Measurements from ENCODE around the gene C1QTNF9B.
"Not testable (repeated sequence)": the region's sequence is repeated elsewhere in the genome, so short reads cannot be mapped to it uniquely, and the experiment has no call there.

C1QTNF9B gene

DNA sequence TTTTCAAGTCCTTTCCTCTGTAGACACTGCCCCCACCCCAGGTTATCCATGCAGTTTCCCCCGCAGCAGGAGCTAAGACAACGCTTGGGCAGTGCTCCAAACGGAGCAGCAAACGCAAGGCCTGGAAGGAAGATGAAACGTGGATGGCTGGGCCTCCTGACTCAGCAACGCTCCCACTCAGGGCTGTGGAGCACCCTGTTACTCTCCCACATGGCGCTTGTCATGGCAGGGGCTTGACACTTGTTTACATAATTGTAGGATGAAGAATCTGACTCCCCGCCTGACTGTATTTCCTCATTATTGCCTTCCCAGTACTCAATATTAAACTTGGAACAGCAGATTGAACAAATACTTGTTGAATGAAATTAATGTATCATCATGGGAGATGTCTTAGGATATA, 799 bp upstream of the C1QTNF9B start:
- H3K27ac ChIP-seq (replicated peaks), result no peak overlapping the region
- H3K27me3 ChIP-seq (ENCODE audit: insufficient read depth, poor library complexity, severe bottlenecking), result peaks cover 9% of the 10 kb centered on the region
- no peak for DNase-seq (ENCODE audit: low read depth in 1 of 2, low spot score in 1 of 2)
- TF ChIP-seq SPI1 (IDR thresholded peaks at IDR 0.05; ENCODE audit: borderline replicate concordance, low read depth) (no peak), POLR2AphosphoS5 (IDR thresholded peaks at IDR 0.05; ENCODE audit: low read depth) (no peak), GABPA (IDR thresholded peaks at IDR 0.05; ENCODE audit: low read depth) (no peak), REST (IDR thresholded peaks at IDR 0.05; ENCODE audit: insufficient replicate concordance, low read depth) (no peak)
- TF ChIP-seq, protein P1, sequence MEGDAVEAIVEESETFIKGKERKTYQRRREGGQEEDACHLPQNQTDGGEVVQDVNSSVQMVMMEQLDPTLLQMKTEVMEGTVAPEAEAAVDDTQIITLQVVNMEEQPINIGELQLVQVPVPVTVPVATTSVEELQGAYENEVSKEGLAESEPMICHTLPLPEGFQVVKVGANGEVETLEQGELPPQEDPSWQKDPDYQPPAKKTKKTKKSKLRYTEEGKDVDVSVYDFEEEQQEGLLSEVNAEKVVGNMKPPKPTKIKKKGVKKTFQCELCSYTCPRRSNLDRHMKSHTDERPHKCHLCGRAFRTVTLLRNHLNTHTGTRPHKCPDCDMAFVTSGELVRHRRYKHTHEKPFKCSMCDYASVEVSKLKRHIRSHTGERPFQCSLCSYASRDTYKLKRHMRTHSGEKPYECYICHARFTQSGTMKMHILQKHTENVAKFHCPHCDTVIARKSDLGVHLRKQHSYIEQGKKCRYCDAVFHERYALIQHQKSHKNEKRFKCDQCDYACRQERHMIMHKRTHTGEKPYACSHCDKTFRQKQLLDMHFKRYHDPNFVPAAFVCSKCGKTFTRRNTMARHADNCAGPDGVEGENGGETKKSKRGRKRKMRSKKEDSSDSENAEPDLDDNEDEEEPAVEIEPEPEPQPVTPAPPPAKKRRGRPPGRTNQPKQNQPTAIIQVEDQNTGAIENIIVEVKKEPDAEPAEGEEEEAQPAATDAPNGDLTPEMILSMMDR (IDR thresholded peaks at IDR 0.05; ENCODE audit: insufficient read depth, low read length), result no peak
- no peak overlapping the region for H3K4me3 ChIP-seq (replicated peaks; ENCODE audit: insufficient read depth, low read length)

DNA sequence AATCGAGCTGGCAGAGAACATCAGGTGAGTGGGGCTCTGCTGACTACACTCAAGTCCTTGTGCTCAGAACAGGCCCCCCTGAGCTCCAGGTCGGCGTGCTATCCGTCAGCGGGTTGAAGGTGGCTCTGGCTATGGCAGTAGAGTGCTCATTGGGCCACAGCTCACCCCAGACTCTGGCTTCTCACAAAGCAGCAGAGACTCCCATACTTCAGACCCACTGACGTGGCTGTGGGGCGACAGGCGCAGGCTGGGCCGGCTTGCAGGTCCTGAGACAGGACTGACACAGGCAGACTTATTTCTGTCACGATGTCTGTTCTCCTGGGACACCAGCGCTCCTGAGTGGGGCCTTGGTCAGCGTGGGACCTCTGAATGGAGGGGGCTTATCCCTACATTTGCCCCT, 2.6 kb downstream of the C1QTNF9B start:
- H3K4me3 ChIP-seq (replicated peaks; ENCODE audit: insufficient read depth, low read length); DNase-seq (ENCODE audit: low read depth in 1 of 2, low spot score in 1 of 2); H3K27ac ChIP-seq (replicated peaks); H3K27me3 ChIP-seq (ENCODE audit: insufficient read depth, poor library complexity, severe bottlenecking): not testable (repeated sequence)

GRCh38 chr13:23893791-23894190, 3.5 kb downstream of the C1QTNF9B start:
- not testable (repeated sequence) for H3K4me3 ChIP-seq (replicated peaks; ENCODE audit: insufficient read depth, low read length)

GRCh38 chr13:23889615-23890607, 7.4 kb downstream of the C1QTNF9B start:
- TF ChIP-seq REST (IDR thresholded peaks at IDR 0.05; ENCODE audit: insufficient replicate concordance, low read depth) (no peak), SPI1 (IDR thresholded peaks at IDR 0.05; ENCODE audit: borderline replicate concordance, low read depth) (0 out of 2 replicates have a peak, but pooled peaks have one; percentile 1)
- Histone ChIP-seq H3K4me3 (replicated peaks; ENCODE audit: insufficient read depth, low read length) (peak overlapping the region; percentile 98), H3K27me3 (ENCODE audit: insufficient read depth, poor library complexity, severe bottlenecking) (no peaks in the 10 kb centered on the region), H3K27ac (replicated peaks) (peak overlapping the region; percentile 76)
- peak in 1 of 2 experiments; percentile 15 for DNase-seq (ENCODE audit: low read depth in 1 of 2, low spot score in 1 of 2)

More at GRCh38 chr13:23893791-23894190, 3.5 kb downstream of the C1QTNF9B start:
- not testable (repeated sequence) for H3K27me3 ChIP-seq (ENCODE audit: insufficient read depth, poor library complexity, severe bottlenecking); DNase-seq (ENCODE audit: low read depth in 1 of 2, low spot score in 1 of 2); H3K27ac ChIP-seq (replicated peaks)

DNA sequence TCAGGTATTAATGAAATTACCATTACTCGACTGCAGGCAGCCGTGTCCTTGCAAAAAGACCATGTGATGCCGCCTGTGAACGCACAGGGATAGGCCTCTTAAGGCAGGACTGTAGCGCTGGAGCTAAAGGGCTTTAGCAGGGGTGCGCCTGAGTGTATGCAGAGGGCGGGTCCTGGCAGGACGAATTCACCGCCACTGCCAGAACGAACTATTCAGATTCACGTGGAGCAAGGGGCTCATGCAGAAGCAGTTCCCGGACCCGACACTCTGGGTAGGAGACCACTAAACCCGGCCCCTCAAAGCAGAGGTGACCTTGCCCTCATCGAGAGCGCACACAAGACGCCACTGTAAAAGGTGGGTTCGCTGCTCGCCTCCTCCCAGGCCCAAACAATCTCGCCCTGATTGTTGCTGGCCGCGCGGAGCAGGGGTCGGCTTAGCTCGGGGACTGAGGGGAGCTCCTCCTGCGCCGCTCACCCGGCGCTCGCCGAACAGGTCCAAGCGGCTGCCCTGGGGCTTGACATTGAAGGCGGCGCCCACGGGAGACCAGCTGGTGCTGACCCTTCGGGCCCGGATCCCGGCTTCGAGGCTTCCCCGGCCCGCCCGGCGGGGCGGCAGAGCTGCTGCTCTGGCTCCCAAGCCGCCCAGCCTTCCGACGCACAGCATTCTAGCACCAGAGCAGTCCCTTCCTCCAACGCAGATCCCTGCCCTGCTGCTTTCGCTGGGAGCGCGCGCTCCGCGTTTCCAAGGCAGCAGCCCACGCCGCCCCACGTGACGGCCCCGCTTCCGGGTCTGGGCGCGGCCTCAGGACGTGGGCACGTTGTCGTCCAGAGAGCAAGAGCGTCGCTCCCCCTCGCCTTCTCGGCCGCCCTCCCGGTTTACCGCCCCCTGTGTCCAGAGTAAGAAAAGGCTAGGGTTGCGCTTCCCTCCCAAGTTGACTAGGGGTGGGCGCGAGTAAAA, 8.4 kb downstream of the C1QTNF9B start, which contains the start of gene MIPEP:
TSS of gene MIPEP (minus strand) at position 743 of the 957 bp plus-strand sequence. CDS start at position 663, 80 bp downstream.
- peak within 1 kb of the TSS; percentile 76 for H3K27ac ChIP-seq (replicated peaks)
- H3K4me3 ChIP-seq (replicated peaks; ENCODE audit: insufficient read depth, low read length), result peak within 1 kb of the TSS; percentile 98
- TF ChIP-seq, protein P1 (IDR thresholded peaks at IDR 0.05; ENCODE audit: insufficient read depth, low read length), result peak; percentile 46
- TF ChIP-seq REST (IDR thresholded peaks at IDR 0.05; ENCODE audit: insufficient replicate concordance, low read depth), result no peak
- no peak for TF ChIP-seq SPI1 (IDR thresholded peaks at IDR 0.05; ENCODE audit: borderline replicate concordance, low read depth)
- no peak for TF ChIP-seq GABPA (IDR thresholded peaks at IDR 0.05; ENCODE audit: low read depth)
- peak; percentile 73; the same call in 1 of the 2 replicates for TF ChIP-seq POLR2AphosphoS5 (IDR thresholded peaks at IDR 0.05; ENCODE audit: low read depth)
- no peaks in the 10 kb centered on the region for H3K27me3 ChIP-seq (ENCODE audit: insufficient read depth, poor library complexity, severe bottlenecking)
- peak; percentile 82 to 96 for DNase-seq (ENCODE audit: low read depth in 1 of 2, low spot score in 1 of 2)

Data from HL-60 (cell line).